Measurements from ENCODE around the gene RBM3.

The RBM3 gene

DNA sequence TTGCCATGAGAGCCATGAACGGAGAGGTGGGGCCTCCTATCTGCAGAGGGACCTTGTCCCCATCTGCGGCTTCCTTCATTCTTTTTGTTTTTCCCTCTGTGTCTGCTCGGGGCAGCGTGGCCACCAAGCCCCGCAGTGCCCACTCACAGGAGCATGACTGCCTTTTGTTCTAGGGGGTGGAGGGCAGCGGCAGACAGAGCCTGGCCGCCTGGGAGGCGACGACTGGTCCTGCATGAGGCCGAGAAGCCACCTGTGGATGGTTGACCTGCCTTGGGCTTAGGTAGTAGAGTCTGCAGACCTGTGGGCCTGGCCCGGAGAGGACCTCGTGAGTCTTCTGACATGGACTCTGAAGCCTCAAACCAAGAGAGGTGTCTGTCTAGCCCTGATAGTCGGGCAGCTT, 1.4 kb downstream of the RBM3 start:
- H3K4me1 ChIP-seq (ENCODE audit: control insufficient read depth in 1 of 2, insufficient read depth in 2 of 2, low read length in 2 of 2): peaks cover 11 to 12% of the 10 kb centered on the region in 2 donors
- H3K4me3 ChIP-seq (ENCODE audit: low read depth in 1 of 2, low read length in 2 of 2): peak overlapping the region; percentile 84 to 88
- peaks cover 28 to 49% of the 10 kb centered on the region in 2 donors for H3K36me3 ChIP-seq (ENCODE audit: control insufficient read depth in 1 of 2, insufficient read depth in 2 of 2, low read length in 2 of 2)
- H3K9me3 ChIP-seq (ENCODE audit: control insufficient read depth in 1 of 2, low read length in 2 of 2): no peaks in the 10 kb centered on the region
- peak overlapping the region; percentile 86 to 94 for H3K9ac ChIP-seq (ENCODE audit: low read depth in 1 of 2, low read length in 2 of 2)
- H3K27ac ChIP-seq (ENCODE audit: low read depth, low read length): no peak overlapping the region
- no peaks in the 10 kb centered on the region for H3K27me3 ChIP-seq (ENCODE audit: control insufficient read depth in 1 of 2, insufficient read depth in 2 of 2, low read length in 2 of 2)

DNA sequence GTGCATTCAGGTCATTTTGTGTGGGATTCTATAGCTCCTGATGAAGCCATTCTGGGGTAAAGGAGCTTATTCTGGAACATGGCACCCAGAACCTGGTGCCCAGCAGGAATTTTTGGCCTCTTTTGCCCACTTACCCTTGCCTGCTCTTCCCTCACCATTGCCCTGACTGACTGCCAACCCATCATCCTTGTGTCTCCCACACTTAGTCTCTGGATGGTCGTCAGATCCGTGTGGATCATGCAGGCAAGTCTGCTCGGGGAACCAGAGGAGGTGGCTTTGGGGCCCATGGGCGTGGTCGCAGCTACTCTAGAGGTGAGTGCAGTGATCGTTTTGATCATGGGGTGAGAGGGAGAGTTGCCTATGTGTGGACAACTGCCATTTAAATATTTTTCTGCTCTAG, 1.8 kb downstream of the RBM3 start:
- Histone ChIP-seq H3K27ac (ENCODE audit: low read depth, low read length) (no peak overlapping the region), H3K9me3 (ENCODE audit: control insufficient read depth in 1 of 2, low read length in 2 of 2) (no peaks in the 10 kb centered on the region)

DNA sequence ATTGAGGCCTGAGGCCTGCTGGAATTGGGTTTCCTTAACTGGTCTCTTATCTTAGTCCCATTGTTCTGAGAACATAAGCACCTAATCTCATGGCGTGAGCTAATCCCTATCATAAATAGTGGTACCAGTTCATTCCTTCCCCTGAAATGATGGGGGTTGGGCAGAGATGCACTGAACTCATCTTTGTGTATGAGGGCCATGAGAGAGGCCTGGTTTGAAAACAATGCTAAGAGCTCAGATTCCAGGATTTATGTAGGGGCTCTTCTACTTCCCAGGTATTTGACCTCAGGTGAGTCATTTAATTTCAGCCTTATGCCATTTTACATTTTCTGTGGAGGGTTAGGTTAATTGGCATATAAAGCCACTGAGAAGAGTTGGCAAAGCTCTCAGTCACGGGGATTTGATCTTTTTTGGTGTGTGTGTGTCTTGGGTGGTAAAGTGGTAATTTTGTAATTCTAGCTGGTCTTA, 4.4 kb downstream of the RBM3 start:
- Histone ChIP-seq H3K27ac (ENCODE audit: low read depth, low read length) (no peak overlapping the region), H3K9ac (ENCODE audit: low read depth in 1 of 2, low read length in 2 of 2) (no peak overlapping the region), H3K27me3 (ENCODE audit: control insufficient read depth in 1 of 2, insufficient read depth in 2 of 2, low read length in 2 of 2) (no peaks in the 10 kb centered on the region), H3K4me1 (ENCODE audit: control insufficient read depth in 1 of 2, insufficient read depth in 2 of 2, low read length in 2 of 2) (peaks cover 11 to 12% of the 10 kb centered on the region in 2 donors), H3K36me3 (ENCODE audit: control insufficient read depth in 1 of 2, insufficient read depth in 2 of 2, low read length in 2 of 2) (peaks cover 28 to 49% of the 10 kb centered on the region in 2 donors), H3K4me3 (ENCODE audit: low read depth in 1 of 2, low read length in 2 of 2) (no peak overlapping the region), H3K9me3 (ENCODE audit: control insufficient read depth in 1 of 2, low read length in 2 of 2) (no peaks in the 10 kb centered on the region)

More for the DNA sequence above, 1.8 kb downstream of the RBM3 start:
- H3K4me3 ChIP-seq (ENCODE audit: low read depth in 1 of 2, low read length in 2 of 2): peak overlapping the region; percentile 84 to 88
- peaks cover 28 to 49% of the 10 kb centered on the region in 2 donors for H3K36me3 ChIP-seq (ENCODE audit: control insufficient read depth in 1 of 2, insufficient read depth in 2 of 2, low read length in 2 of 2)
- H3K4me1 ChIP-seq (ENCODE audit: control insufficient read depth in 1 of 2, insufficient read depth in 2 of 2, low read length in 2 of 2): peaks cover 11 to 12% of the 10 kb centered on the region in 2 donors
- no peaks in the 10 kb centered on the region for H3K27me3 ChIP-seq (ENCODE audit: control insufficient read depth in 1 of 2, insufficient read depth in 2 of 2, low read length in 2 of 2)
- peak overlapping the region; percentile 86 to 94 for H3K9ac ChIP-seq (ENCODE audit: low read depth in 1 of 2, low read length in 2 of 2)

DNA sequence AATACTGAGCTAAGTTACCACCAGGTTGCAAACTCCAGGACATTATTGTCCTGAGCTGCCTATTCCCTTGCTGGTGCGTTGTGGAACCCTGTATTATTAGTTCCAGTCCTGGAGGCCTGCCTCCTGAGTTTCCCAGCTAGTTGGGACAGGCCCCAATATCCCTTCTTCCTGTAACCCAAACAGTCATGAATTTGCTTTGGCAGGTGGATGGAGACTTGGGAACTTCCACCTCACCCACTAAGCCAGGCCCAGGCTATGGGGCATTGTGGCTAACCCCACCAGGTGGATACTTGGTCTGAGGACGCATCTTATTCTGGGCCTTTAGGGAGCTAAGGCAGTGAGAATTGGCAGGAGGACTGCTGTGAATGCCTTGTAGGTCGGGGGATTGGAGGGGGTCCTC, 5.0 kb downstream of the RBM3 start:
- Histone ChIP-seq H3K36me3 (ENCODE audit: control insufficient read depth in 1 of 2, insufficient read depth in 2 of 2, low read length in 2 of 2) (peaks cover 28 to 49% of the 10 kb centered on the region in 2 donors), H3K27ac (ENCODE audit: low read depth, low read length) (no peak overlapping the region), H3K9me3 (ENCODE audit: control insufficient read depth in 1 of 2, low read length in 2 of 2) (no peaks in the 10 kb centered on the region), H3K4me1 (ENCODE audit: control insufficient read depth in 1 of 2, insufficient read depth in 2 of 2, low read length in 2 of 2) (peaks cover 11 to 12% of the 10 kb centered on the region in 2 donors), H3K27me3 (ENCODE audit: control insufficient read depth in 1 of 2, insufficient read depth in 2 of 2, low read length in 2 of 2) (no peaks in the 10 kb centered on the region), H3K4me3 (ENCODE audit: low read depth in 1 of 2, low read length in 2 of 2) (no peak overlapping the region), H3K9ac (ENCODE audit: low read depth in 1 of 2, low read length in 2 of 2) (no peak overlapping the region)

DNA sequence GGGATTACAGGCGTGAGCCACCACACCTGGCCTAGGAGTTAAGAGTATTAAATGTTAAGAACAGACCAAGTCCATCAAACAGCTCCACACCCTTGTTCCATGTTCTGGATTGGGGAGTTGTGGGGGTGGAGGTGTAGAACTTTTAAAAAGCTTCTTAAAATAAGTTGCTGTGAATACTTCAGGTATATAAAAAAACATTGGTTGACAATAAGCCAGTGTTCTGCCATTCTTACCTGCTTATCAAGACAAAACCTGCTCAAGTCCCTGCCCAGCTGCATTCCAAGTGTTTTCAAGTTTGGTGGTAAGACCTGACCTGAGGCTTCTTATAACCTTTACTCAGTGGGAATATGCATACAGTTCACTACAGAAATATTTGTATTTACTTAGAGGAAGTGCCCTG, 6.4 kb downstream of the RBM3 start:
- Histone ChIP-seq H3K4me3 (ENCODE audit: low read depth in 1 of 2, low read length in 2 of 2) (no peak overlapping the region), H3K9me3 (ENCODE audit: control insufficient read depth in 1 of 2, low read length in 2 of 2) (no peaks in the 10 kb centered on the region), H3K36me3 (ENCODE audit: control insufficient read depth in 1 of 2, insufficient read depth in 2 of 2, low read length in 2 of 2) (peaks cover 21 to 41% of the 10 kb centered on the region in 2 donors), H3K9ac (ENCODE audit: low read depth in 1 of 2, low read length in 2 of 2) (no peak overlapping the region), H3K27me3 (ENCODE audit: control insufficient read depth in 1 of 2, insufficient read depth in 2 of 2, low read length in 2 of 2) (no peaks in the 10 kb centered on the region), H3K27ac (ENCODE audit: low read depth, low read length) (no peak overlapping the region), H3K4me1 (ENCODE audit: control insufficient read depth in 1 of 2, insufficient read depth in 2 of 2, low read length in 2 of 2) (peaks cover 7 to 8% of the 10 kb centered on the region in 2 donors)

DNA sequence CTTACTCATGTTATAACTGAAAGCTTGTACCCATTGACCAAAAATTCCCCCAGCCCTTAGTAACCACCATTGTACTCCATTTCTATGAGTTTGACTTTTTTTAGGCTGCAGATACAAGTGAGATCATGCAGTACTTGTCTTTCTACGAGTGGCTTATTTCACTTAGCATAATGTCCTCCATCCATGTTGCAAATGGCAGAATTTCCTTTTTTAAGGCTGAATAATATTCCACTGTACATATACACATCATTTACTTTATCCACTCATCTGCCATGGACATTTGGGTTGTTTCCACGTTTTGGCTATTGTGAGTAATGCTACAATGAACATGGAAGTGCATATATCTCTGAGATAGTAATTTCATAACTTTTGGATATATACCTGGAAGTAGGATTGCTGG, 10.4 kb downstream of the RBM3 start:
- H3K27me3 ChIP-seq (ENCODE audit: control insufficient read depth in 1 of 2, insufficient read depth in 2 of 2, low read length in 2 of 2): no peaks in the 10 kb centered on the region
- no peaks in the 10 kb centered on the region for H3K9me3 ChIP-seq (ENCODE audit: control insufficient read depth in 1 of 2, low read length in 2 of 2)
- H3K9ac ChIP-seq (ENCODE audit: low read depth in 1 of 2, low read length in 2 of 2): no peak overlapping the region
- H3K4me3 ChIP-seq (ENCODE audit: low read depth in 1 of 2, low read length in 2 of 2): no peak overlapping the region
- no peaks in the 10 kb centered on the region for H3K4me1 ChIP-seq (ENCODE audit: control insufficient read depth in 1 of 2, insufficient read depth in 2 of 2, low read length in 2 of 2)
- no peak overlapping the region for H3K27ac ChIP-seq (ENCODE audit: low read depth, low read length)
- H3K36me3 ChIP-seq (ENCODE audit: control insufficient read depth in 1 of 2, insufficient read depth in 2 of 2, low read length in 2 of 2): peaks cover 0 to 5% of the 10 kb centered on the region in 2 donors

DNA sequence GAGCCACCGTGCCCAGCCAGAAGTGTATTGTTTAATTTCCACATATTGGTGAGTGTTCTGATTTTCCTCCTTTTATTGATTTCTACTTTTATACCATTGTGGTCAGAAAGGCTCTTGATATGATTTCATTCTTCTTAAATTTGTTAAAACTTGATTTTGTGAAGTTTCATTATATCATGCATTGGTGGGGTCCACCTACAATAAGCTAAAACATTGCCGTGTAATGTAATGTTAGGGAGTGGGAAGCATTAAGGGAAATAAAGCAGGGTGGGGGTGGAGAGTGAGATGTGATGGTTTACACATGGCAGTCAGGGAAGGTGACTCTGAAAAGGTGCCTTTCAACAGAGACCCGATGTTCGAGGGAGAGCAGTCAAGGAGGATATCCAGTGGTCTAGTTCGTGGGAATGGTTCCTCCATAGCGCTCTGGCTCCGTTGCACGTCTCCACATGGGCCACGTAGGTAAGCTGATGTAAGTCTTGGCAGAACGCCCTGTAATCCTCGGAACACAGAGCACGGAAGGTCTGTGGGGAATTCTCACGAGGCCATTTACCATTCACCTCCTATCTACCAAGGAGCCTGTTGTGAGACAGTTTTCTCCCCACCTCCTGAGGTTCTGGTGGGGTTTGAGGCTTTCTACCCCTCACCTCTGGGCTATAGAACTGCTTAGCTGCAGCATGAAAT, 15.3 kb downstream of the RBM3 start:
- Histone ChIP-seq H3K9me3 (ENCODE audit: control insufficient read depth in 1 of 2, low read length in 2 of 2) (no peaks in the 10 kb centered on the region), H3K4me3 (ENCODE audit: low read depth in 1 of 2, low read length in 2 of 2) (peak overlapping the region in 1 of 2 donors; percentile 29), H3K27ac (ENCODE audit: low read depth, low read length) (no peak overlapping the region), H3K9ac (ENCODE audit: low read depth in 1 of 2, low read length in 2 of 2) (peak overlapping the region in 1 of 2 donors; percentile 33), H3K4me1 (ENCODE audit: control insufficient read depth in 1 of 2, insufficient read depth in 2 of 2, low read length in 2 of 2) (peaks cover 0 to 2% of the 10 kb centered on the region in 2 donors), H3K27me3 (ENCODE audit: control insufficient read depth in 1 of 2, insufficient read depth in 2 of 2, low read length in 2 of 2) (no peaks in the 10 kb centered on the region), H3K36me3 (ENCODE audit: control insufficient read depth in 1 of 2, insufficient read depth in 2 of 2, low read length in 2 of 2) (no peaks in the 10 kb centered on the region)

DNA sequence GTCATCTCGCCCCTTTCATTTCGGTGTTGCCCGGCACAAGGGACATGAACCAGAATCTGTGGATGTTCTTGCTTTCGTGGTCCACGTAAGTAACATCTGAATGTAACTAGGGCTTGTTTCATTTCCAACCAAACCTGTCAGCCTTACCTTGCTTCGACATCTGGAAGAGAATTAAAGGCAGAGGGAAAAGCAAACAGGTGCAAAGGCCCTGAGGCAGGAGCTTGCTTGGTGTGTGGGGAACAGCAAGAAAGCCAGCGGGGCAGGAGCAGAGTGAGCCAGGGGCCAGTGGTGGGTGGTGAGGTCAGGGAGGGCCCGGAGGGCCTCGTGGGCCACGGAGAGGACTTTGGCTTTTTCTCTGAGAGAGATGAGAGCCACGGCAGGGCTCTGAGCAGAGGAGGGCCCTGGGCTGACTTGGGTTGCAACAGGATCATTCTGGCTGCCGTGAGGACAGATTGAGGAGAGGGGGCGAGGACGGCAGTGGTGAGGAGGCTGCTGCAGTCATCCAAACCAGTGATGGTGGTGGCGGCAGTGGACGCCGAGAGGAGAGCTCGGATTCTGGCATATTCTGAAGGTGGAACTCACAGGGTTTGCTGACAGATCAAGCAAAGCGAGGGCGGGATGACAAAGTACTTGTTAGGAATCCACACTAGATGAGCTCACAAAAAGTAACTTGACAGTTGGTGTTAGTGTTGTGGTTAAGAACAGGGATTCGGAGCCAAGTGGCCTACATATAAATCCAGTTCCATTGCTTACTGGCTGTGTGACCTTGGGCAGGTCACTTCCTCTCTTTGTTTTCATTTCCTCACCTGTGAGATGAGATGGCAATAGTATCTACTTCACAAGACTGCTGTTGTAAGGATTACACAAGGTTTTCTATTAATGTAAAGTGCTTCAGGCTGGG, 16.2 kb downstream of the RBM3 start:
- peak overlapping the region in 1 of 2 donors; percentile 33 for H3K9ac ChIP-seq (ENCODE audit: low read depth in 1 of 2, low read length in 2 of 2)
- H3K4me3 ChIP-seq (ENCODE audit: low read depth in 1 of 2, low read length in 2 of 2): no peak overlapping the region
- no peaks in the 10 kb centered on the region for H3K27me3 ChIP-seq (ENCODE audit: control insufficient read depth in 1 of 2, insufficient read depth in 2 of 2, low read length in 2 of 2)
- H3K9me3 ChIP-seq (ENCODE audit: control insufficient read depth in 1 of 2, low read length in 2 of 2): no peaks in the 10 kb centered on the region
- no peaks in the 10 kb centered on the region for H3K36me3 ChIP-seq (ENCODE audit: control insufficient read depth in 1 of 2, insufficient read depth in 2 of 2, low read length in 2 of 2)
- no peak overlapping the region for H3K27ac ChIP-seq (ENCODE audit: low read depth, low read length)
- H3K4me1 ChIP-seq (ENCODE audit: control insufficient read depth in 1 of 2, insufficient read depth in 2 of 2, low read length in 2 of 2): peaks cover 0 to 2% of the 10 kb centered on the region in 2 donors

DNA sequence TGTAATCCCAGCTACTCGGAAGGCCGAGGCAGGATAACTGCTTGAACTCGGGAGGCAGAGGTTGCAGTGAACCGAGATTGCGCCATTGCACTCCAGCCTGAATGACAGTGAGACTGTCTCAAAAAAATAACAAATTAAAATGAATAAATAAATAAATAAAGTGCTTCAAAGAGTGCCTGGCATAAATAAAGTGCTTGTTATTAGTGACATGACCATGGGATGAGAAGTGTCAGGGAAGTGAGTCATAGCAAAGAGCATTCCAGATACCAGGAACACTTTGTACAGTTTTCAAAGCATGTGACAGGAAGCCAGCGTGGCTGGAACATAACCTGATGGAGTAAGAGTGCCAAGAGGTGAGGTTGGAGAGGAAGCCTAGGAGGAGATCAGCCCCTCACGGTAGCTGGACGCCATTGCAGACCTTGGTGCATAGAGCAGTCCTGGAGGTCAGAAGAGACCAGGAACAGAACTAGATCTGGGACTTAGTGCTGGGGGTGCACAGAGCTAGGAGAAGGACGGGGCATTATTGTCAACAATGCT, 17.0 kb downstream of the RBM3 start:
- Histone ChIP-seq H3K27me3 (ENCODE audit: control insufficient read depth in 1 of 2, insufficient read depth in 2 of 2, low read length in 2 of 2) (no peaks in the 10 kb centered on the region), H3K4me3 (ENCODE audit: low read depth in 1 of 2, low read length in 2 of 2) (no peak overlapping the region), H3K36me3 (ENCODE audit: control insufficient read depth in 1 of 2, insufficient read depth in 2 of 2, low read length in 2 of 2) (no peaks in the 10 kb centered on the region), H3K9ac (ENCODE audit: low read depth in 1 of 2, low read length in 2 of 2) (no peak overlapping the region), H3K27ac (ENCODE audit: low read depth, low read length) (no peak overlapping the region), H3K9me3 (ENCODE audit: control insufficient read depth in 1 of 2, low read length in 2 of 2) (no peaks in the 10 kb centered on the region), H3K4me1 (ENCODE audit: control insufficient read depth in 1 of 2, insufficient read depth in 2 of 2, low read length in 2 of 2) (peaks cover 0 to 2% of the 10 kb centered on the region in 2 donors)

DNA sequence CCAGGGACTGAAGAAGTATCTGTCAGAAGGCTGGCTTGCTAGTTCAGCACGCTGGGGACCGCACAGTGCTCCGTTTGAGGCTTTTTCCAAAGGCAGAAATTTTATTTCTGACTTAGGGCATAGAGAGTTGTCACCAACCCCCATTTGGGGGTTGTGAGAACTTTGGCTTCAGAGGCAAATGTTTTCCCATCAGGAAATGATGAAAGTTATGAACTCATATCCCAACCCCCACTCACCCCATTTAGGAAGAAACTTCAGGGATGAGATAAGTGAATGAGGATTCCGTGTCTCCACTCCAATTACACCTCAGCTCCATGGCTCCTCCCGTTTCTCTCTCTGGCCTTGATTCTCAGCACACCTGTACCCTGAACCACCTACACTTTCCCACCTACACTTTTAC, 18.7 kb downstream of the RBM3 start:
- H3K36me3 ChIP-seq (ENCODE audit: control insufficient read depth in 1 of 2, insufficient read depth in 2 of 2, low read length in 2 of 2): no peaks in the 10 kb centered on the region
- H3K9ac ChIP-seq (ENCODE audit: low read depth in 1 of 2, low read length in 2 of 2): no peak overlapping the region
- H3K4me3 ChIP-seq (ENCODE audit: low read depth in 1 of 2, low read length in 2 of 2): no peak overlapping the region
- H3K9me3 ChIP-seq (ENCODE audit: control insufficient read depth in 1 of 2, low read length in 2 of 2): no peaks in the 10 kb centered on the region
- no peak overlapping the region for H3K27ac ChIP-seq (ENCODE audit: low read depth, low read length)
- H3K27me3 ChIP-seq (ENCODE audit: control insufficient read depth in 1 of 2, insufficient read depth in 2 of 2, low read length in 2 of 2): no peaks in the 10 kb centered on the region
- peaks cover 0 to 2% of the 10 kb centered on the region in 2 donors for H3K4me1 ChIP-seq (ENCODE audit: control insufficient read depth in 1 of 2, insufficient read depth in 2 of 2, low read length in 2 of 2)
